GM18868 (cell line): ENCODE data around the gene SNX32.

Experiments
- ATAC-seq: cut with Tn5 transposase; IDR thresholded peaks from one replicate; pipeline ENCODE4 v1.9.1; 2021; ENCODE audit warnings: mild to moderate bottlenecking, moderate library complexity; ENCODE audit not compliant: unreplicated experiment

Gene SNX32

DNA sequence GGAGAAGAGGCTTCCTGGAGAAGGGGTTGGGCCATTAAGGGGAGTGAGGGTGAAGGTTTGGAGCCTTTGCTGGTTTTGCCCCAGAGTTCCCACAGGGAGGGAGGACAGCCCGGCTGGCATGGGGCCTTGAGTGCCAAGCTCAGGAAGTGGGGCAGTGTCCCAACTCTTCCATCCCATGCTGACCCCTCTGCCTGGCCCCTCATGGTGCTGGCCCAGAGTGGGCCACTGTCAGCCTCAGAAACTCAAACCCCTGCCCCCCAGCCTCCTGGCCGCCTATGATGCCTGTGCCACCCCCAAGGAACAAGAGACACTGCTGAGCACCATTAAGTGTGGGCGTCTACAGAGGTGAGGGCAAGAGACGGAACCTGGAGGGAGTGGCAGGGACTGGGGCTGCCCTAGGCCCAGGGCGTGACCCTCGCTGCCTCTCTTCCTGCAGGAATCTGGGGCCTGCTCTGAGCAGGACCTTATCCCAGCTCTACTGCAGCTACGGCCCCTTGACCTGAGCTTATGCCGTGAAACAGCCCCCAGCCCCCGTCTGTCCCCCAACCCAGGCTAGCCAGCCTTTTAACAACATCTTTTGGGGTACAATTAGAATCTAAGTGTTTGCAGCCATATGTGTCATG, 31.9 kb downstream of the SNX32 start:
- no peak for ATAC-seq

GRCh38 chr11:65866509-65867283, 32.9 kb downstream of the SNX32 start:
- no peak for ATAC-seq

DNA sequence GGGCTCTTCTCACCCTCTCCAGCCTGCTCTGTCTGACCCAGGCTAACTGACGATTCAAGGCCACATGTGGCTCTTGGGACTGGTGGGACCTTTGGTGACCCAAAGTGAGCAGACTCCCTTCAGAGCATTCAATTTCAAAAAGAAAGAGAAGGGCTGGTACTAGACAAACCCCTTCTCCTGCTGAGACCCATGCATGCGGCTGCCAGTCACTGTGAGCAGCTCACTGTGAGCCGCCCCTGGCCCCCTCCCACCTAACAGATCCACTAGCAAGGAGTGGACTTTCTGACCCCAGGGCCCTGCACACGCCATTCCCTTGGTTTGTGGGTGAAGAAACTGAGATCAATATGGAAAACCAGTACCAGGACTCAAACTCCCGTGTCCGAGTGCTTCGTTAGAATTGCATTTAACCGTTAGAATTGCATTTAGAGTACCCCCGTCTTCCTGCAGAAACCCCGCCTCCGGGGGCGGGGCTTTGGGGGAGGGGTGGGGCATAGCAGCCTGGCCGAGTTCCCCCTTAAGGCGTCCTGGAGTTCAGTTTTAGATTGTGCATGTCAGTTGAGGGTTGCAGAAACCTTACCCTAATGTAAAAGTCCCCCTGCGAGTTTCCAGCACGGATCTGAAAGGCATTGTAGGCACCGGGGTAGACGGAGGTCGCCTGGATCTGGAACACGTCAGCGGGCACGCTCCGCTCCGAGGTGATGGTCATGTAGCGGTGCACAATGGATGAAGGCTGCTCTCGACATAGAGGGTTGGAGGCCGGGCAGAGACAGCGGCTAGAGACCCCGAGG, 33.7 kb downstream of the SNX32 start:
- ATAC-seq: no peak

- ATAC-seq: no peak
Observed at GRCh38 chr11:65868076-65868667, 34.4 kb downstream of the SNX32 start.

DNA sequence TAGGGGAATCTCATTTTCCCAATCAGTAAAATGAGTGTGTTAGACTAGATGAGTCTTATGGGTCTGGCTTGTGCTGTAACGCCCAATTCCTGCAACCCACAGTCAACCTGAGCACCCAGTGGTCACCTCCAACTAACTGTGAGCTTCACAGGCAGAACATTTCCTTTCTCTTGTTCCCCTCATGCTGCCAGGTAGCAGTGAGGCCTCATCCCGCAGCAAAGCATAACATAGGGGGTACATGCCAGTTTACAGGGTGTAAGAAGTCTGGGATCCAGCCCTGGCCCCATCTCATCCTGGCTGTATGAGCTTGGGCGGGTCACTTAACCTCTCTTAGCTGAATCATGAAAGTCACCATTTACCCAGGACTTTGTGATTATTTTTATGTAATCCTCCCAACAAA, 35.1 kb downstream of the SNX32 start:
- no peak for ATAC-seq

DNA sequence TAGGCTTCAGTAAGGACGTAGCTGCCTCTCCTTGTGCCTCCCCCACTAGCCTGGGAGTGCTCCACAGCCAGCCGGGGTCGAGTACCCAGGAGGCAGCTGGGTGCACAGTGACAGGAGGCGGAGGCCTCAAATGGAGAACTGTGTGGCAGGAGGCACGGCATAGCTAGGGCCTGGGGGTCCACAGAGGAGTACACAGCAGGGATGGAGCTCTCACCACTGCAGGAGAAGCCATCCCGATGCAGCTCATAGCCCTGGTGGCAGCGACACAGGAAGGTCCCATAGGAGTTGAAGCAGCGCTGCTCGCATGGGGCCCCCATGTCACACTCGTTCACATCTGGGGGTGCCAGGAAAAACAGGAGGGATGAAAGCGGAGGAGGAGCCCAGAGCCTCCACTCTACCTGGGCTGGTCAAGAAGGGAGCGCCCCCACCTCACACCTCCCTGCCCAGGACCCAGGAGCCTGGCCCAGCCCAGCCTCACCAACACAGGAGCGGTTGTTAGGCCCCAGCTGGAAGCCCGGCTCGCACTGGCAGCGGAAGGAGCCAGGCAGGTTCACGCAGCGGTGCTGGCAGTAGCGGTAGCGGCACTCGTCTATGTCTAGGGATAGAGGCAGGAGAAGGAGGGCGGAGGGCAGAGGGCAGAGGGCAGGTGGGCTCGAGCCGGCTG, 36.0 kb downstream of the SNX32 start:
- ATAC-seq: no peak

DNA sequence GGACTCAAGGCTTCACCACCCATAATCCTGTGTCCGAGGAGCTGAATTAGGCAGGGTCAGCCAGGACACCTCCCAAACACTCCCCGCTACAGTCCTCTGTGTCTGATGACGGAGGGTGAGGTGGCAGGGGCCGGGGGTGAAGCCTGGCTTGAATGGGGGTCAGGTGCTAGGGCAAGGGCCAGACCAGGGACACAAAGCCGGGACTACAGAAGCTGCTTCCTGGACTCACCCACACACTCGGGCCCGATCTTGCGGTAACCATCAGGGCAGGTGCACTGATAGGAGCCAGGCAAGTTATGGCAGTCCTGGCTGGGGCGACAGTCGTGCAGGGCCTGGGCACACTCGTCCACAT, 36.5 kb downstream of the SNX32 start:
- ATAC-seq: no peak

GRCh38 chr11:65870706-65871681, 37.2 kb downstream of the SNX32 start:
- ATAC-seq: no peak

DNA sequence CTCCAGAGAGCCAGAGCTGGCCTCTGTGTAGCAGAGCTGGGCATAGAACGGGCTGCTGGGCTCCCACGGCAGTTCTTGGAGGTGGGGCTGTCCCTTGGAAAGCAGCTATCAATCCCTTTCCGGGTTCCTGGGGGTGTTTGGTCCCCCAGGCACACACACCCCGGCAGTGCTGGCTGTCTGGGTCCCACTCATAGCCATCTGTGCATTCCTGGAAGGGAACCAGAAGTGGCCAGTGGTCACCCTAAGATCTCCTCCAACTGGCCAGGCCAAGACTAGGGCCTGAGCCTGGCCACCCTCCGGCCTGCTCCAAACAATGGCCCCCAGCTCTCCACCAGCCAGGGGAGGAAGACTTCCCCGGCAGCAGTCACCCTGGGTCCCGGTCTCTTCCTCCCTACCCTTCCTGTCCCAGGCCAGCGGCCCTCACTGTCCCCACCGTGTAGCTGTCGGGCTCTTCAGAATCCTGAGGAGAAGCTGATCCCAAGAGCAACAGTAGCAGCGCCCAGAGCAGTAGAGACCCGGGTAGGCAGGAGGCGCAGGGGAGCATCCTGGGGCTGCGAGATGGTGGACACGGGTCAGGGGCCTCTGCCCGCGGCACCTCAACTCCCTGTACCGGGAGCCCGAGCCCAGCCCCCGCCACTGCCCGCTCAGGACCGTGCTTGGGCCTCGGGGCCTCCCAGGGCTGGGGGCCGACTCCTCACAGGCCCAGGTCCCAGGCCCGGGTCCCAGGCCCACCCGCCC, 38.2 kb downstream of the SNX32 start:
- ATAC-seq: no peak

DNA sequence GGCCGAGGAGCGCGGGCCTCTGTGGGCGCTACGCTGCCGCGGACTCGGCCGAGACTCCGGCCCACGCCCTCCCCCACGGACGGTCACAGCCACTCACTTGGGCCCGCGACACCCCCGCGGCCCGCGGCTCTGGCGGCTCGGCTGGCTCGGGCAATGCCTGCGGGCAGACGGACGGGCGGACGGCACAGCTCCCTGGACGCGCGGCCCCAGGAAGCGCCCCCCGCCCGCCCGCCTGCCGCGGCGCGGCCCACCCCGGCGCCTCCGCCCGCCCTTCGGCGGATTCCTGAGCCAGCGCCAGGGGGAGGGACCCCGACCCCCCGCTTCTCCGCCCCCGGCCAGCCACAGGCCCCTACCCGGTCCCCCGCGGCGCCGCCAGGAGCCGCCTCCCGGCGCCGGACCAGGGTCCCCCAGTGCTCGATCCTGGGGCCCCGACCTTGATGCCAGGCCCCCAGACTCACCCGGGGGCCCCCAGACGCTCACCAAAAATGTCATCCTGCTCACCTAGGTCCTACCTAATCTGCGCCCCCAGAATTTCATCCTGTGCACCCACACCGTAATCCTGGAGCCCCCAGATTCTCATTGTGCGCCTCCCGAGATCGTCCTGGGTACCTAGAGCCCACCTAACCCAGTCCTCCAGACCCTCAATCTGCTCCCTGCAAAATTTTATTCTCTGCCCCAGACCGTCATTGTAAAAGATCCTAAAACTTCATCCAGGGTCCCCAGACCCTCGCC, 39.0 kb downstream of the SNX32 start, which contains the start of gene EFEMP2:
Gene EFEMP2, minus strand, starts transcription at position 215 of the 732 bp plus-strand sequence. CDS start 446 bp downstream, outside the sequence.
- no peak for ATAC-seq

DNA sequence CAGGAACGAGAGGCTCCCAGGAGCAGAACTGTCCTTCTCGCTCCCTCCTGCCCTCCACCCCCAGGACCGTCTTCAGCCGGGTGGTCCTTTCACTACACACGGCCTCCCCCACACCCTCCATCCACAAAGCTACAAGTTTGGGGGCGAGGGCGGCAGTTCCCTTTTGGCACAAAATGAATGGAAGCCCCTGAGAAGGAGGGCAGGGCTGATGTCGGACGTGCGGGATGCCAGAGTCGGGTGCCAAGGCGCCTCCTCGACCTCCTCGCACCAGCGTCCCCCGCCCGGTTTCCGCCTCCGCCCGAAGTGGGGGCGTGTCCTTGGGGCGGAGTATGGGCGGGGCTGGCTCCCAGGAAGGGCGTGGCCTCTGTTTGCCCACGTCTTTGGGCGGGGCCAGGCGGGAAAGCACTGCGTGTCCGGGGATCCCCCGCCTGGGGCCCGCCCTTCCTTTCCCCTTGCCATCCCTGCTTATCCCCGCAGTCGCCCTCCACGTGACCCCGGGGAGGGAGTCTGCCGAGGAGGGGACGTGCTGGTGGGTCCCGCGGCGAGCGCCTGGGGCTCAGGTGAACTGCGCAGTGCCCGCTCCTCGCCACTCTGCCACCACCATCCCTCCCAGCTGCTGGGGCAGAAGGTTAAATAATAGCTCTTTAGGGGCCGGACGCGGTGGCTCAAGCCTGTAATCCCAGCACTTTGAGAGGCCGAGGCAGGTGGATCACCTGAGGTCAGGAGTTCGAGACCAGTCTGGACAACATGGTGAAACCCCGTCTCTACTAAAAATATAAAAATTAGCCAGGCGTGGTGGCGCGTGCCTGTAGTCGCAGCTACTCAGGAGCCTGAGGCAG, 39.8 kb downstream of the SNX32 start:
- ATAC-seq: peak; percentile 76

DNA sequence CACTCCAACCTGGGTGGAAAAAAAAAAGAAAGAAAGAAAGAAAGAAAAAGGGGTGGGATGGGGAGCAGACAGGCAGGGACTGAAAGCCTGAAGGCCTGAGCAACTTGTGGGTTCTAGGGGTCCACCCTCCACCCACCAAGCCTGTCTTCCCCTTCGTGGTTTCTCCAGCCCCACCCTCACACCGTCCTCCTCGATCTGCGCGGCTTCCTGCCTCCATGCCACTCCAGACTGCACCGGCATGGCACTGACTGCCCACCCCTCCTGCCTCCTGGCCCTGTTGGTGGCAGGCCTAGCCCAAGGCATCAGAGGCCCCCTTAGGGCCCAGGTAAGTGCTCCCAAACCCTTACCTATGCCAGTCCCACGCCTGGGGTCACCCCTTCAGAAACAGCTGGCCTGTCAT, 45.9 kb downstream of the SNX32 start, which contains the start of gene CTSW:
Gene CTSW, plus strand, starts transcription at position 221 of the 400 bp plus-strand sequence. Its CDS starts 18 bp downstream, at position 239.
- ATAC-seq: no peak

GRCh38 chr11:65880027-65880426, 46.3 kb downstream of the SNX32 start:
- ATAC-seq: no peak

DNA sequence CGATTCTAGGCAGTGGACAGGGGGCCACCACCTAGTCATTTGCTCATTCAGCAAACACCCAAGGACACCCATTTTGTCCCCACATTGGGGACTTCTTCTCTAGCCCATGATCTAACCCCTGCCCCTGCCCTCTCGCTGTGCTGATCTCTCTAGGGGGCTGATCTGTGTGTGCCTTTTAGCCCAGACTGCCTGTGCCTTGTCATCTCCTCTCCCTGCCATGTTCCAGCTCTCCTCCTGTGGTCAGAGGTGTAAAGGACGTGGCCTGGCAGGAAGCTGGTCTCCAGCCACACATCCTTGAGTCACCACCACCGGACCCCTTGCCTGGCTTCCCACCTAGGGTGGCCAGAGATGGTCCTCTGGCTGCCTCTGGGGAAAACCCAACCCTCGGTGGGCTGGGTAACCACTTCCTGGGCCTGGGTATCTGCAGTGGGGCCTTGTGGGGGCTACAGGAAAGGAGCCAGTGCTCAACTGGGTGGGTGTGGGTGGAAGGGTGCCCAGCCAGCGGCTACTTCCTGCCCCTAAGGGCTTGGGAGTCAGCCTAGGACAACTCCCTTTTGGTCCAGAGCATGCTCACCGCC, 47.2 kb downstream of the SNX32 start:
- ATAC-seq: no peak

DNA sequence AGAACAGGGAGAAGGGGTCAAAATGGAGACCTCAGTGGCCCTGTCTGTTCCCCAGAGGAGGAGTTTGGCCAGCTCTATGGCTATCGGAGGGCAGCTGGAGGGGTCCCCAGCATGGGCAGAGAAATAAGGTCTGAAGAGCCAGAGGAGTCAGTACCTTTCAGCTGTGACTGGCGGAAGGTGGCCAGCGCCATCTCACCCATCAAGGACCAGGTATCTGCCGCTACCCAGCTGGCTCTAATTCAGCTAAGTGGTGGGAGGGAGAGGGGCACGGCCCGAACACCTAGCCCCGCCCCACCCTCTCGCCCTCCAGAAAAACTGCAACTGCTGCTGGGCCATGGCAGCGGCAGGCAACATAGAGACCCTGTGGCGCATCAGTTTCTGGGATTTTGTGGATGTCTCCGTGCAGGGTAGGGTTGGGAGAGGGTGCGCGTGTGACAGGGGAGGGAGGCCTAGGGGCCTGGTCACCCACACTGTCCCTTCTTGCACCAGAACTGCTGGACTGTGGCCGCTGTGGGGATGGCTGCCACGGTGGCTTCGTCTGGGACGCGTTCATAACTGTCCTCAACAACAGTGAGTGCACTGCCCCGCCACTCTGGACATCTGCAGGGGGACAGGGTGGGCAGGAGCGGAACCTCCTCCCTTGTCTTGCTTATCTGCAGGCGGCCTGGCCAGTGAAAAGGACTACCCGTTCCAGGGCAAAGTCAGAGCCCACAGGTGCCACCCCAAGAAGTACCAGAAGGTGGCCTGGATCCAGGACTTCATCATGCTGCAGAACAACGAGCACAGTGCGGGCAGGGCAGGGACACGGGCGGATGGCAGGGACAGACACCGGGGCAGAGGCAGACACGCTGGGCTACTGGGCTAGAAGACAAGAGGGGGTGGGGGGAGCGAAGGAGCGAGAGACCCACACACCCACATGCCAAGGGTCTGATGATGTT, 48.6 kb downstream of the SNX32 start:
- no peak for ATAC-seq
